Sigmoid colon (tissue), 4 donors: ENCODE results near the gene VSIG2.

Source experiments
- EP300 ChIP-seq, 4 donors: sonication (generic); formaldehyde crosslinking; IDR thresholded peaks; one replicate each; pipeline ENCODE4 v1.6.1; 2017; ENCODE audit warnings: antibody characterized with exemption in 4 of 4
- TF ChIP-seq, protein P1 (sequence below), 4 experiments: fragments of 450-650 bp in 3 of 4; fragments of 200-600 bp in 1 of 4; IDR thresholded peaks; one replicate each; pipeline ENCODE4 v1.5.1; 2016 to 2019; ENCODE audit warnings: antibody characterized with exemption in 4 of 4, mild to moderate bottlenecking in 3 of 4, moderate library complexity in 2 of 4

- no peak for TF ChIP-seq EP300 (IDR thresholded peaks at IDR 0.05)
- TF ChIP-seq, protein P1, sequence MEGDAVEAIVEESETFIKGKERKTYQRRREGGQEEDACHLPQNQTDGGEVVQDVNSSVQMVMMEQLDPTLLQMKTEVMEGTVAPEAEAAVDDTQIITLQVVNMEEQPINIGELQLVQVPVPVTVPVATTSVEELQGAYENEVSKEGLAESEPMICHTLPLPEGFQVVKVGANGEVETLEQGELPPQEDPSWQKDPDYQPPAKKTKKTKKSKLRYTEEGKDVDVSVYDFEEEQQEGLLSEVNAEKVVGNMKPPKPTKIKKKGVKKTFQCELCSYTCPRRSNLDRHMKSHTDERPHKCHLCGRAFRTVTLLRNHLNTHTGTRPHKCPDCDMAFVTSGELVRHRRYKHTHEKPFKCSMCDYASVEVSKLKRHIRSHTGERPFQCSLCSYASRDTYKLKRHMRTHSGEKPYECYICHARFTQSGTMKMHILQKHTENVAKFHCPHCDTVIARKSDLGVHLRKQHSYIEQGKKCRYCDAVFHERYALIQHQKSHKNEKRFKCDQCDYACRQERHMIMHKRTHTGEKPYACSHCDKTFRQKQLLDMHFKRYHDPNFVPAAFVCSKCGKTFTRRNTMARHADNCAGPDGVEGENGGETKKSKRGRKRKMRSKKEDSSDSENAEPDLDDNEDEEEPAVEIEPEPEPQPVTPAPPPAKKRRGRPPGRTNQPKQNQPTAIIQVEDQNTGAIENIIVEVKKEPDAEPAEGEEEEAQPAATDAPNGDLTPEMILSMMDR (IDR thresholded peaks at IDR 0.05) = peak; percentile 34 to 59 (median 58)
These were observed 11.3 kb upstream of the VSIG2 start for GRCh38 chr11:124763156-124763947.
